ENCODE measurements around the gene CELF2. TPM values are rescaled to one million over a fixed set of nuclear protein-coding genes. Genes with fewer than 3 reads are reported as not detected.

Gene CELF2
- total RNA-seq, 1 donor from 2014 or later, result 27.5 TPM

GRCh38 chr10:11186374-11186773 is 168.7 kb downstream of the CELF2 start:
- peaks cover 16% of the 10 kb centered on the region for H3K36me3 Mint-ChIP-seq (ENCODE audit: low read depth, unreplicated experiment)
- H3K27me3 Mint-ChIP-seq (ENCODE audit: unreplicated experiment), result no peaks in the 10 kb centered on the region
- peaks cover 12% of the 10 kb centered on the region for H3K4me1 Mint-ChIP-seq (ENCODE audit: unreplicated experiment)
- no peak for DNase-seq (ENCODE audit: low spot score)
- H3K9me3 Mint-ChIP-seq (ENCODE audit: unreplicated experiment), result no peaks in the 10 kb centered on the region
- no peak for TF ChIP-seq CTCF (IDR thresholded peaks at IDR 0.05; ENCODE audit: unreplicated experiment)
- no peak overlapping the region for H3K27ac Mint-ChIP-seq (ENCODE audit: unreplicated experiment)
- no peak overlapping the region for H3K4me3 Mint-ChIP-seq (ENCODE audit: unreplicated experiment)

- no peaks in the 10 kb centered on the region for H3K27me3 Mint-ChIP-seq (ENCODE audit: unreplicated experiment)
- peaks cover 12% of the 10 kb centered on the region for H3K4me1 Mint-ChIP-seq (ENCODE audit: unreplicated experiment)
- no peak overlapping the region for H3K4me3 Mint-ChIP-seq (ENCODE audit: unreplicated experiment)
- H3K36me3 Mint-ChIP-seq (ENCODE audit: low read depth, unreplicated experiment), result peaks cover 20% of the 10 kb centered on the region
- H3K9me3 Mint-ChIP-seq (ENCODE audit: unreplicated experiment), result no peaks in the 10 kb centered on the region
- no peak for TF ChIP-seq CTCF (IDR thresholded peaks at IDR 0.05; ENCODE audit: unreplicated experiment)
- DNase-seq (ENCODE audit: low spot score), result no peak
- H3K27ac Mint-ChIP-seq (ENCODE audit: unreplicated experiment), result no peak overlapping the region
Measured at GRCh38 chr10:11189582-11190376, 172.1 kb downstream of the CELF2 start.

GRCh38 chr10:11191190-11191589 is 173.5 kb downstream of the CELF2 start:
- TF ChIP-seq CTCF (IDR thresholded peaks at IDR 0.05; ENCODE audit: unreplicated experiment), result no peak
- DNase-seq (ENCODE audit: low spot score), result no peak
- no peak overlapping the region for H3K4me3 Mint-ChIP-seq (ENCODE audit: unreplicated experiment)

GRCh38 chr10:11191678-11192077 is 174.0 kb downstream of the CELF2 start:
- Mint-ChIP-seq H3K4me3 (ENCODE audit: unreplicated experiment) (no peak overlapping the region), H3K27me3 (ENCODE audit: unreplicated experiment) (peaks cover 3% of the 10 kb centered on the region)
- no peak for TF ChIP-seq CTCF (IDR thresholded peaks at IDR 0.05; ENCODE audit: unreplicated experiment)

More at GRCh38 chr10:11191190-11191589, 173.5 kb downstream of the CELF2 start:
- Mint-ChIP-seq H3K4me1 (ENCODE audit: unreplicated experiment) (peaks cover 12% of the 10 kb centered on the region), H3K36me3 (ENCODE audit: low read depth, unreplicated experiment) (peaks cover 21% of the 10 kb centered on the region), H3K9me3 (ENCODE audit: unreplicated experiment) (no peaks in the 10 kb centered on the region), H3K27me3 (ENCODE audit: unreplicated experiment) (peaks cover 3% of the 10 kb centered on the region), H3K27ac (ENCODE audit: unreplicated experiment) (no peak overlapping the region)

GRCh38 chr10:11192304-11193000 is 174.8 kb downstream of the CELF2 start:
- Mint-ChIP-seq H3K27me3 (ENCODE audit: unreplicated experiment) (peaks cover 3% of the 10 kb centered on the region), H3K36me3 (ENCODE audit: low read depth, unreplicated experiment) (peaks cover 21% of the 10 kb centered on the region), H3K4me1 (ENCODE audit: unreplicated experiment) (peaks cover 15% of the 10 kb centered on the region), H3K27ac (ENCODE audit: unreplicated experiment) (no peak overlapping the region), H3K9me3 (ENCODE audit: unreplicated experiment) (no peaks in the 10 kb centered on the region), H3K4me3 (ENCODE audit: unreplicated experiment) (no peak overlapping the region)
- no peak for DNase-seq (ENCODE audit: low spot score)
- TF ChIP-seq CTCF (IDR thresholded peaks at IDR 0.05; ENCODE audit: unreplicated experiment), result no peak

More at GRCh38 chr10:11191678-11192077, 174.0 kb downstream of the CELF2 start:
- Mint-ChIP-seq H3K27ac (ENCODE audit: unreplicated experiment) (no peak overlapping the region), H3K36me3 (ENCODE audit: low read depth, unreplicated experiment) (peaks cover 21% of the 10 kb centered on the region), H3K4me1 (ENCODE audit: unreplicated experiment) (peaks cover 12% of the 10 kb centered on the region), H3K9me3 (ENCODE audit: unreplicated experiment) (no peaks in the 10 kb centered on the region)
- no peak for DNase-seq (ENCODE audit: low spot score)
